Stimulated activated naive CD8-positive, alpha-beta T cell treated with anti-CD3 and anti-CD28 coated beads, Interleukin-15, Interleukin-2, amounts not matched to agents 100 U/mL and 50 U/mL, for 24 hours (primary cell): Measurements from ENCODE around the gene C10orf71.

ENCODE experiments used
- ATAC-seq: fragments of 150-1000 bp; cut with Tn5 transposase; one replicate; pipeline ENCODE4 v1.10.0; 2021
- DNase-seq: peaks from one replicate; pipeline ENCODE4 v3.0.0; 2021

C10orf71 gene

GRCh38 chr10:49318755-49319154, 19.8 kb downstream of the C10orf71 start:
- no peak for DNase-seq
- no peak for ATAC-seq

GRCh38 chr10:49319206-49319605, 20.2 kb downstream of the C10orf71 start:
- ATAC-seq (no peak), DNase-seq (no peak)

- DNase-seq: no peak
- ATAC-seq: no peak
Observed at GRCh38 chr10:49320191-49320590, 21.2 kb downstream of the C10orf71 start.

- no peak for ATAC-seq
- DNase-seq: no peak
Observed at GRCh38 chr10:49321021-49321420, 22.1 kb downstream of the C10orf71 start.

GRCh38 chr10:49322371-49323170, 23.6 kb downstream of the C10orf71 start:
- ATAC-seq (no peak), DNase-seq (no peak)

GRCh38 chr10:49323171-49323895, 24.4 kb downstream of the C10orf71 start:
- DNase-seq (no peak), ATAC-seq (no peak)

GRCh38 chr10:49323896-49324270, 24.9 kb downstream of the C10orf71 start:
- no peak for DNase-seq
- ATAC-seq: no peak

GRCh38 chr10:49324711-49325110, 25.7 kb downstream of the C10orf71 start:
- ATAC-seq (no peak), DNase-seq (no peak)

- DNase-seq (no peak), ATAC-seq (no peak)
Observed at GRCh38 chr10:49325131-49325915, 26.4 kb downstream of the C10orf71 start.

GRCh38 chr10:49325916-49326783, 27.2 kb downstream of the C10orf71 start:
- DNase-seq (no peak), ATAC-seq (no peak)

GRCh38 chr10:49327036-49327813, 28.3 kb downstream of the C10orf71 start:
- no peak for ATAC-seq

GRCh38 chr10:49328401-49329145, 29.6 kb downstream of the C10orf71 start:
- no peak for ATAC-seq
- DNase-seq: no peak

More at GRCh38 chr10:49327036-49327813, 28.3 kb downstream of the C10orf71 start:
- DNase-seq: no peak

- ATAC-seq (no peak), DNase-seq (no peak)
Observed at GRCh38 chr10:49329146-49329505, 30.2 kb downstream of the C10orf71 start.

GRCh38 chr10:49330127-49330665, 31.2 kb downstream of the C10orf71 start:
- DNase-seq: no peak
- ATAC-seq: no peak

- DNase-seq (no peak), ATAC-seq (no peak)
Observed at GRCh38 chr10:49331431-49331830, 32.5 kb downstream of the C10orf71 start.

GRCh38 chr10:49332333-49332732, 33.4 kb downstream of the C10orf71 start:
- DNase-seq (no peak), ATAC-seq (no peak)

GRCh38 chr10:49332768-49333167, 33.8 kb downstream of the C10orf71 start:
- ATAC-seq (no peak), DNase-seq (no peak)

- no peak for ATAC-seq
- DNase-seq: no peak
Observed at GRCh38 chr10:49333192-49333591, 34.2 kb downstream of the C10orf71 start.

- no peak for ATAC-seq
- no peak for DNase-seq
Observed at GRCh38 chr10:49334964-49335363, 36.0 kb downstream of the C10orf71 start.

GRCh38 chr10:49335364-49335972, 36.5 kb downstream of the C10orf71 start:
- DNase-seq: no peak
- no peak for ATAC-seq
